HG03159 (cell line): ENCODE results near the gene IGFBPL1.
"Not testable (repeated sequence)": the region's sequence is repeated elsewhere in the genome, so short reads cannot be mapped to it uniquely, and the experiment has no call there.

Experiments used
- ATAC-seq: cut with Tn5 transposase; IDR thresholded peaks from one replicate; pipeline ENCODE4 v1.9.1; 2021; ENCODE audit warnings: mild to moderate bottlenecking, moderate library complexity; ENCODE audit not compliant: unreplicated experiment

The IGFBPL1 gene

DNA sequence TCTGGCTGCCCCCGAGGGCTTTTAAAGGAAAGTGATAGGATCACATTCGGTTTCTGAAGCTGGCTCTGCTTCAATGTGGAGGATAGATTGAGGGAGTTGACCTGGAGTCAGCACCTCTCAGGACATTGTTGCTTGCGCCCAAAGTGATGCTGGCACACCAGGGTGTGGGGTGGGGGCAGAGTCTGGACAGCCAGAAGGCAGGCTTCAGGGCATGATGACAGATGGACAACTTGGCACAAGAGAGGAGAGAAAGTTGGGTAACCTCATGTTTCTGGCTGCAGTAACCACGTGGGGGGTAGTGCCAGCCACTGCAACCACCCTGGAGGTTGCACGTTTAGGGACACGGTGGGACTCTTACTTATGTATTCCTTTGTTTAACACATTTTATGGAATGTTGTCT lies 22.3 kb downstream of the IGFBPL1 start:
- ATAC-seq, result no peak

DNA sequence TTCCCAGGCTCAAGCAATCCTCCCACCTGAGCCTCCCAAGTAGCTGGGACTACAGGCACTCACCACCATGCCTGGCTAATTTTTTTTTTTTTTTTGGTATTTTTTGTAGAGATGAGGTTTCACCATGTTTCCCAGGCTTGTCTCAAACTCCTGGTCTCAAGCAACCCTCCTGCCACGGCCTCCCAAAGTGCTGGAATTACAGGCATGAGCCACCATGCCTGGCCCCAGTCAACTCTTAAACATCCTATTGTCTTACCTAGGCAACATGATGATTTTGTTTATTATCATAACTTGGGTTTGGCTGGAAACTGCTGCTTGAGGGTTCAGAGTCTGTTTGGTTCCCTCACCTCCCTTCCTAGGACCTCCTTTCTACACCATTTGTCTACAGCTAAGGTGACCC lies 25.1 kb downstream of the IGFBPL1 start:
- ATAC-seq, result not testable (repeated sequence)

DNA sequence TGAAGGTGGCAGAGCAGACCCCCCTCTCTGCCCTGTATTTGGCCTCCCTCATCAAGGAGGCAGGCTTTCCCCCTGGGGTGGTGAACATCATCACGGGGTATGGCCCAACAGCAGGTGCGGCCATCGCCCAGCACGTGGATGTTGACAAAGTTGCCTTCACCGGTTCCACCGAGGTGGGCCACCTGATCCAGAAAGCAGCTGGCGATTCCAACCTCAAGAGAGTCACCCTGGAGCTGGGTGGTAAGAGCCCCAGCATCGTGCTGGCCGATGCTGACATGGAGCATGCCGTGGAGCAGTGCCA lies 27.9 kb downstream of the IGFBPL1 start:
- ATAC-seq, result no peak

DNA sequence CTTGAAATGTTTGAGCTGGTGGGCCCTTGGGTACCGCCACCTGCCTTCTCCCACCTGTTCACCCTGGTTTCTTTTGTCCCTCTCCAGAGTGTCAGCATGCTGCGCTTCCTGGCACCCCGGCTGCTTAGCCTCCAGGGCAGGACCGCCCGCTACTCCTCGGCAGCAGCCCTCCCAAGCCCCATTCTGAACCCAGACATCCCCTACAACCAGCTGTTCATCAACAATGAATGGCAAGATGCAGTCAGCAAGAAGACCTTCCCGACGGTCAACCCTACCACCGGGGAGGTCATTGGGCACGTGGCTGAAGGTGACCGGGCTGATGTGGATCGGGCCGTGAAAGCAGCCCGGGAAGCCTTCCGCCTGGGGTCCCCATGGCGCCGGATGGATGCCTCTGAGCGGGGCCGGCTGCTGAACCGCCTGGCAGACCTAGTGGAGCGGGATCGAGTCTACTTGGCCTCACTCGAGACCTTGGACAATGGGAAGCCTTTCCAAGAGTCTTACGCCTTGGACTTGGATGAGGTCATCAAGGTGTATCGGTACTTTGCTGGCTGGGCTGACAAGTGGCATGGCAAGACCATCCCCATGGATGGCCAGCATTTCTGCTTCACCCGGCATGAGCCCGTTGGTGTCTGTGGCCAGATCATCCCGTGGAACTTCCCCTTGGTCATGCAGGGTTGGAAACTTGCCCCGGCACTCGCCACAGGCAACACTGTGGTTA lies 28.4 kb downstream of the IGFBPL1 start:
- no peak for ATAC-seq

DNA sequence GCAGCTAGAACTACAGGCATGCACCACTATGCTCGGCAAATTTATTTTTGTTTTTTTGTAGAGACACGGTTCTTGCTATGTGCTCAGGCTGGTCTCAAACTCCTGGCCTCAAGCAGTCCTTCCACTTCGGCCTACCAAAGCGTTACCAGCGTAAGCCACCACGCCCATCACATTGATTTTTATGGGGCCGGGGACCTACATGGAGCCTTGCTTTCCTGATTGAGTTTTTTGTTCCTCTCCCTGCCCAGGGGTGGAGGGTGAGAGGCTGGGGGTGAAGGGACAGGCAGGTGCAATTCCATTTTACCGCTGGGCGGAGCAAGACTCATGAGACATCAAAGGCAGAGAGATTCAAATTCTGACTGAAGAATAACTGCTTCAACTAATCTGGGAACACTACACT lies 29.8 kb downstream of the IGFBPL1 start:
- ATAC-seq, result no peak

DNA sequence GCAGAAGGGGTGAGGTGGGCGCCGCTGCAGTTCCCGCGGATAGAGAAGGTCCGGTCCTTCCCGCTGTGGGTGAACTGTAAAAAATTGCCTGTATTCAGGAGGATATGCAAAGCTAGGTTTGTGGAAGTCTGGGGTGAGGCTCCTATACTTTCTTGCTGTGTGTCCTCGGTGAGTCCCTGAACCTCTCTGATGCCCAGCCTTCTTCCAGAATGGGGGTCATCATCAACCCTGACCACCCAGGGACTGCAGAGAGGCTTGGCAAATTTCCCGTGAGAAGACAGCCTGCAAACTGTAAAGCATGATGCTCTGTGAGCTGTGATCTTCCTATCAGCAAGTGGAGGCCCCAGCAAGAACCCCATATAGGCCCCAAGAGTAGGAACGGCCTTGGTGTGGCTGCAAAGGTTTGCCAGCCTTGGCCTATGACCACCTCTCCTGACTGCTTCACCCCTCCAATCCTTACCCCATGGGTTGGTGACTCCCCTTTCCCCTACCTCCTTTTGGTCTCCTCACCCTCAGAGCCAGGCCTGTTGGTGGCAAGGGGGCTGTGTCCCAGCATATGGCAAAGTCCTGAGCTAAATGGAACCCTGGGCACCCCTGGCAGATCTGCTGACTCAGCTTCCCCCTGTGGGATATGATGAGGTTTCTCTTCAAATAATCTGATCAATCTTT lies 31.0 kb downstream of the IGFBPL1 start:
- ATAC-seq, result no peak

DNA sequence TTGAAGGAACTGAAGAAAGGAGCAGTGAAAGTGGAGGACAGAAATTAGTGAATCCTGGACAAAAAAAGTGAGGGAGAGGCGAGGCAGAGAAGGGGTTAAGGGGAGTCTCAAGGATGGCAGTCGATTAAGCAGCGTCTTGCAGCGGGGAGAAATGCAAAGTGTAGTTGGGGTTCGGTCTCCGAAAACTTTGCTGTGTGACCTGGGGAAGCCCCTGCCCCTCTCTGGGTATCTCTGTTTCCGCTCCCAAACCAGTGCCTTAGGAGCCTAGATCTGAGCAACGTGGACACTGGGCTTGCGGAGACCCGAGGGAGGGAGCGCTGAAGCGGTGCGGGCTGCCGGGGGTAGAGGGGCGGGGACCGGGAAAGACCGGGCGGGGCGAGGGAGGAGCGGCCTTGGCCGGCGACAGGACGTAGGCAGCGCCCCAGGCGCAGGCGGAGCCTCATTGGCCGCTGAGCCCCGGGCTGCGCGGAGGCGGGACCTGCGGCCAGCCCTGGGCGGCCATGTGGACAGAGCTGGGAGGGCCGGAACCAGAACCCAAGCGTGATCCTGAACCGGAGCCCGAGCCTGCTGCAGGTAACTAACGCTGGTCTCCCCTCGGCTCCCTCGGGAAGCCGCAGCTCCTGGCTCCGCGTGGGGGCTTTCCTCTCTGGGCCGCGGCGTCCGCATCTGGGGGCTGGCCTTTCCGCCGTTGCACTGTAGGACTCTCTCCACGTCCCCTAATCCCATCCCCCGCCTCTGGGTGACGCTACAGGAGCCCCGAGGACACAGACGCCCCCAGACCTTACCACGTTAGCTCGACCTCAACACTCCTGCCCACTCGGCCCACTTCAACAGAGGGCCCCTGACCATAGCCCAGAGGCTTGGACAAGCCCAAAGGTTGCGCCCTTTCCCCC lies 31.8 kb downstream of the IGFBPL1 start, which contains the start of gene ALDH1B1:
ALDH1B1 (plus strand) TSS at position 468 of the 893 bp plus-strand sequence. CDS start 3,047 bp downstream, outside the sequence.
- ATAC-seq, result peak; percentile 99

DNA sequence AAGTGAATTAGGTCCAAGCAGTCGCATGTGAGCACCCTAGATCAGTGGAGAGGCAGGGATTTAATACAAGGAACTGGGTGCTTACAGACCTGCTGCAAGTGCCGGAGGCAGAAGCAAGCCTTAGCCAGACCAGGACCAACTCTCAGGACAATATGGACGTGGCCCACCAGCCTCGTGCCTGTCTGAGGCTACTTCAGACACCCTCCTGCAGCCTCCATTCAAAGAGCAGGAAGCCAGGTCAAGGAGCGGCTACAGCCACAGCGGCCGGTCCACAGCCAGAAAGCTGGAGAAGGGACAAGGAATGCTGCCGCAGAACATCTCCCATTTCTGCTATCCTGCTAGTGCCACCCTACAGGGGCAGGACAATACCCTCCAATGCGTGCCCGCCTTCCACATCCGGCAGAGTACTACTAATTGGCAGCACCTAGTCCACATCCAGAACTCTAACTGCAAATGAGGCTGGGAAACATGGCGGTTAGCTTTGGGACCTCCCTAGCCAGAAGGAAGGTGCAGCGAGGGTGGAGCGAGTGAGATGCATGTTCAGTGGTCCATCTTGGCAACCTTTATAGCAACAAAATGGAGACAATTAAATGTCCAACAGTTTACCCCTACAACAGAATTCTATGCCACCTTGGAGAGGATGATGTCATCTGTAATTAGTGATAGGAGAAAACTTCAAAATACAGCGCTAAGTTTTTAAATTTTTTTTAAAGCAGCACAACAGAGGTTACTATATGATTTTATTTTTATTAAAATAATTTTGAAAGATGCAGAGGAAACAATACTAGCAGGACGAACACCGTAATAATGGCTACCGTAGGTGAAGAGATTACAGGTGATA lies 32.8 kb downstream of the IGFBPL1 start:
- no peak for ATAC-seq

DNA sequence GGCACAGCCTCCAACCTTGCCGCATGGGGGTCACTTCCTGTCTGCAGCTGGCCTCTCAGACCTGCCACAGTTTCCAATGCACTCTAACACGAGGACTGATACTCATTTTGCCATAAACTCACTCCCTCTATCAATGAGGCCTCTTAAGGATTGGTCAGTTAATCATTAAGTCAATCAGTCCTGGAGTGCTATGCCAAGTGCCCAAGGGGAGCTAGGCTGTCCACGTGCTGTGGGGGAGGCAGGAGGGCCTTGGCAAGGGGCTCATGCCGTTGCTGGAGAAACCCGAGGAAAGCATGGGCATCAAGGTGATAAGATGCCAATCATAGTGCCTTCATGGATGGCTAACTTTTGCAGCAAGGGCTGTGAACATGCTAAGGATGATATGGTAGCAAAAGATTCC lies 33.4 kb downstream of the IGFBPL1 start:
- no peak for ATAC-seq

DNA sequence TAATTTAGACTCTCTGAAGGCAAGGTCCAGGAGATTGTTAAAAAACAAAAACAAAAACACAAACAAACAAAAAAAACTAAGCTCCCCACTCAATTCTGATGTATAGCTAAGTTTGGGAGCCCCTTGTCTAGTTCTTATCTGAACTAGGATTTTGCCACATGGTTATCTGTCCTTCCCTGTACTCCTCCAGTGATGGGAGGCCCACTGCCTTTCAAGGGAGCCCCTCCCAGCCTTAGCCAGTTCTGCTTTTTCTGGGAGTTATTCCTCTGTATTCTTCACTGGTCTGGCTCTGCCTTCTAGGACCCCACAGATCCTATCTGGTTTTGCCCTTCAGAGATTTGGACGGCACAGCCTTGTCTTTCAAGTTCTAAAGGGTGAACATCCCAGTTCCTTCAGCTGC lies 33.8 kb downstream of the IGFBPL1 start:
- no peak for ATAC-seq

DNA sequence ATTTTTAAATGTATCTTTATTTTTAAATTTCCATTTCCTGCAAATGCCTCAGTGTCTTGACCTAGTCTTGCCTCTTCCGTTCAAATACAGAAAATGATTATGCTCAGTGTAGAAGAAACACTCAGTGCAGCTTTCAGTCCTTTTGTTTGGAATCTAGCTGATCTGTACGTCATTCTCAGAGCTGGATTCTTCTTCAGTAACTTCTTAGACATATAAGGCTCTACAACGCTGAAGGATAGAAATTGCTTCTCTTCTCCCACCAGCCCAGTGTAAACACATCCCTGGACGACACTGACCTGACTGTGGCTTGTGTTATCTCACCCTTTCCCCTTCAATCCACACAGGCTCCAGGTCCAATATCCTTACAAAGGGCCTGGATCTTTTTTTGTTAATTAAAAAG lies 34.9 kb downstream of the IGFBPL1 start:
- ATAC-seq, result no peak

DNA sequence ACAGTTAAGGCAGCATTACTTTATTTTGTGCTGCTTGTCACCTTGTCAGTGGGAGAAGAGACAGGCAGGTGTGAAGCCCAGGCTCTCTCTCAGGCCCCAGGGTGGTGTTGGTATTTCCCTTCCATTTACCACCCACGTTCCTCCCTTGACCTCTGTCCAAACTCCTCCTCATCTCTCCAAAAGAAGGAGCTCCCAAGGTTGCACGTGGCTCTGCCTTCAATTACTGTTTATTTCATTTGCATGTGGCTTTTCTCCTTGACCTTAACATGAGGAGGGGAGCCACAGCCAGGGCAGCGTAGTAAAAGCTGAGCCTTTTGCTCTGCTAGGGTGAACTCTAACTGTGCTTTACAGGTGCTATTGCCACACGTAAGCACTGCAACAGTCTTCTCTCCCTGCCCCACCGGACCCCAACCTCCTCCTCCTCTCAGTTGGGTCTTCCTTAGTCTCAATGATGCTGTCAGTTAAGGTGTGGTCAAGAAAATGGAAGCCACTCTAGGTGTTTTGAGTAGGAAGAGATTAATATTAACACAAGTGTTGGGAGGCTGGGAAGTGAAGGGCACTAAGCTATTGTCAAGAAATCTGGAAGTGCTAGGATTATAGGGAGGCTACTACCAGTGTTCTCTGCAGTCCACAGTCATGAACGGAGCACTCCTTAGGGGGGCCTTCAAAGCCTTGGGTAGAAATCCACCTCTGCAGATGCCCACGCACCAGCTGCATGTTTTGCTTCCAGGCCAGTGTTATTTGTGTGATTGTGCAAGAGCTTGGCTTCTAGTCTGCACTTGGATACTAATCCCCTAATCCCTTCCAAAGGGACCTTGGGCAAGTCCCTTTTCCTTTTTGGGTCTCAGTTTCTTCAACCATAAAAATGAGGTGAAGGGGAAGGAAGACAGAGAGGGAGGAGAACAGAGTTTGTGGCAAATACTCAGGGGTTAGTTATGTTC lies 35.7 kb downstream of the IGFBPL1 start:
- no peak for ATAC-seq

DNA sequence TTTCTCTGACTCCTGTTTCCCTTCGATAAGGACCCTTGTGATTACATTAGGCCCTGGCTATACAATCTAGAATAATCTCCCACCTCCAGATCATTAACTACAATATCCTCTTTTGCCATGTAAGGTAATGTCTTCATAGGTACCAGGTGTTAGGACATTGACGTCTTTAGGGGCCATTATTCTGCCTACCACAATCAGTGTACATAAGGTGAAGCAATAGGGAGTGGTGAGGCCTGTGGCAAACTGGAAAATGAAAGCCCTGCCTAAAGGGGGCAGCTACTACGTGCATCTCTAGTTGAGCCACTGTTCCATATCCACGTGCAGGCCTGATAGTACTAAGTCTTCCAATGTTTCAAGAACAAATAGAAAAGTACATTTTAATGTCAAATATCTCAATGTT lies 36.5 kb downstream of the IGFBPL1 start:
- no peak for ATAC-seq

DNA sequence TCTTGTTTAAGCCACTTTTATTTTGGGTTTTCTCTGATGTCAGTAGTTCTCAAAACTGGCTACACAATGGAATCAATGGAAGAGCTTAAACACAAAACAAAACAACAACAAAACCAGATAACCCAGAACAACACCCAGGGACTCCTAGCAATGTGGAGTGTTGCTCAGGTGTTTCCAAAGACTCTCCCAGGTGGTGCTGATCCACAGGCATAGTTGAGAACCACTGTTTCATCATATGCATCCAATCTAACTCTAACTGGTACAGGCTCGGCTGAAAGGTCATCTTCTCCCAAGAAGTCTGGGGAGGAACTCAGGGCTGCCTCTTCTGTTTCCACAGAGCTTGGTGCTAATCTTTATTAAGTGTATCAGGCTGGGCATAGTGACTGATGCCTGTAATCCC lies 37.2 kb downstream of the IGFBPL1 start:
- no peak for ATAC-seq

DNA sequence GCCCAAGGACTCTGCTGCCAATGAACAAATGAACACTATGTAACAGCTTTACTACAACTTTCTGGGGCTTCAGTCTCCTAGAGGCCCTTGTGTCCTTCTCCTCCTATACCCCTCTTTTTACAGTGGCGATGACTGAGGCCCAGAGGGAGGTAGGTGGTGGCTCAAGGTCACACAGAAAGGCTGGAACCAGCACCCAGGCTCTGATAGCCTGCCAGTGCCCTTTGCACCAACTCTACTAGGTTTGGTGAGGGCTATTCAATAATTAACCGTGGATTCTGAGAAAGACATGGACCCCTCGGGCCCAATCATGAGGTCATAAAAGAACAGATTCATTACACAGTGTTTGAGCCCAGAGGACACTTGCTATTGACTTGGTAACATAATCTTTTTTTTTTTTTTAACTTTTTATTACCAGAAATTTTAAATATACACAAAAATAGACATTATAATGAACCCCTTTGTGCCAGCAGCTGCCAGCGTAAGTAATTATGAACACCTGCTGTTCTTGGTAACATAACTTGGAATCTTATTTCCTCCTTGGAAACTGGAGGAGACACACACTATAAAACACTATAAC lies 37.8 kb downstream of the IGFBPL1 start:
- ATAC-seq, result no peak

DNA sequence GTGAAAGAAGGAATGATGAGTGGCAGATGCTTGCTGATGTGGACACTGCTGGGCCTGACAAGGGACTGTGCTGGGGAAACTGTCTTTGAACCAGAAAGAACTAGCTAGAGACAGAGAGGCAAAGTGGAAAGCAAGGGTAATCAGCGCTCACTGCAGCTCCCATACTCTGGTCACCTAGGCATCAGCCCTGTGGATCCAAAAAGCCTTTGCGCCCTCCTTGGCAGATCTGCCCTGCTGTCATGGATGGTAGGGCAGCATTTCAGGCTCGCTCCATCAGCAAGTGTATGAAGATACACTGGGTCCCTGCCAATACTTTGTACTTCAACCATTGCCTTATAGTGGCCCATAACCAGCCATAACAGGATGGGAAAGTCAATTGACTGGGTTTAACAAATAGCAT lies 38.4 kb downstream of the IGFBPL1 start:
- ATAC-seq, result no peak

DNA sequence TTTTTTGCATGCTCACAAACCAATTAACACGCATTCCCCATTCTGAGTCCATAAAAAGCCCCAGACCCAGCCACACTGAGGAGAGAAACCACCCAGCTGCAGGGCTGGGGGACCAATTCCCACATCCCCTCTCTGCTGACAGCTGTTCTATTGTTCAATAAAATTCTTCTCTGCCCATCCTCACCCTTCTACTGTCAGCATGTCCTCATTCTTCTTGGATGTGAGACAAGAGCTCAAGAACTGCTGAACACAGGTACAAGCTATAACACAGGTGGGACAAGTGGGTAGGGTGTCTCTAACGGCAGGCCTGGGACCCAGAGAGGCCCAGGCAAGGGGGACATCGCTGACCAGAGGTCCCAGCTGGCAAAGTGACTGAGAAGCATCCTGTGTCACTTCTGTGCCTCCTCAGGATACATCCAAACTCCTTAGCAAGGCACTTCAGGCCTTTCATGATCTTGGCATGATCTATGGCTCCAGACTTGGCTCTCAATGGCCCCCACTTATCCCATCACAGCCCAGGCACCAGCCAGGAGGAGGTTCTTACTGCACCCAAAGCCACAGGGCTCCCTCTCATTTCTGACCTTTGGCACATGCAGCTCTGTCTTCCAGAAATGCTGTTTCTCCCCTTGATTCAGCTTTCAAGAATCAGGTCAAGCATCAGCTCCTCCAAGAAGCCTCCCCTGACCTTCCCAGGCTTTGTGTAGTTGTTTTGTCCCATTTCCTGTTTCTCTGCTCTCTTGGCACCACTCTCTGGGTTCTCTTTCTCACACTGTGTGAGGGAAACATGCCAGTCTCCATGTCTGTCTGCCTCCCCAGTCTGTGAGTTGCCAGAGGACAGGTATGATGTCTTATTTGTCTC lies 39.0 kb downstream of the IGFBPL1 start:
- ATAC-seq, result no peak

DNA sequence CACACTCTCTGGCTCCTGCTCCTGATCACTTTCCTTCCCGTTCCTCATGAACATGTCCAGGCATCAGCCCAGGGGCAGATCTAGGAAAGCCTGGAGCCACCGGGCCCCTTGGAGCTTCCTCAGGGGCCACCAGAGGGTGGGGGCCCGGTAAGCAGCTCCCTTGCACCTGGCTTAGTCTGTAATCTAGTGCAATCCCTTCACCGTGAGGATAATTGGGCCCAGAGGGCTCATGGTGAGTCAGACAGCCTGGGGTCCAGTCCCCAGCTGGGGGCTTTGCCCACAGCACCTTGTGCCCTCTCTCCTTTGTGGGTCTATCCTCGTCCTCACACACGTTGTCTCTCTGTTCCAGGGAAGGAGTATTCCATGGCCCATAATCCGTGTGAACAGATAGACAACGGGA lies 42.1 kb downstream of the IGFBPL1 start:
- no peak for ATAC-seq
